Stimulated activated CD8-positive, alpha-beta memory T cell treated with anti-CD3 and anti-CD28 coated beads, Interleukin-12 subunit alpha, Interleukin-12 subunit beta, amount 100 ng/mL, for 24 hours (primary cell): ENCODE data around the gene SPEG.

ENCODE experiments used
- DNase-seq: peaks from one replicate; pipeline ENCODE4 v3.0.0-alpha.2; 2020; ENCODE audit errors: extremely low read depth

The SPEG gene

DNA sequence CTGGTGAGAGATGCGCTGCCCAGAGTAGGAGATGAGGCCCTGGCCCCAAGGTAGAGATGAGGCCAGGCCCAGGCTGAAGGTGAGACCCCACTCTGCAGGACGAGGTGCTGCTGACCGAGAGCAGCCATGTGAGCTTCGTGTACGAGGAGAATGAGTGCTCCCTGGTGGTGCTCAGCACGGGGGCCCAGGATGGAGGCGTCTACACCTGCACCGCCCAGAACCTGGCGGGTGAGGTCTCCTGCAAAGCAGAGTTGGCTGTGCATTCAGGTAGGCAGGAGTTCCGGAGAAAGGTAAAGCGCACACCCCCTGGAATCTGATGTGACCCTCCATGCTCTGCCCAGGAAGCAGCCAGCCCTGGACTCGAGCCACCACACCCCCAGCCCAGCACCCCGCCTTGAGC is 42.5 kb downstream of the SPEG start:
- no peak for DNase-seq

DNA sequence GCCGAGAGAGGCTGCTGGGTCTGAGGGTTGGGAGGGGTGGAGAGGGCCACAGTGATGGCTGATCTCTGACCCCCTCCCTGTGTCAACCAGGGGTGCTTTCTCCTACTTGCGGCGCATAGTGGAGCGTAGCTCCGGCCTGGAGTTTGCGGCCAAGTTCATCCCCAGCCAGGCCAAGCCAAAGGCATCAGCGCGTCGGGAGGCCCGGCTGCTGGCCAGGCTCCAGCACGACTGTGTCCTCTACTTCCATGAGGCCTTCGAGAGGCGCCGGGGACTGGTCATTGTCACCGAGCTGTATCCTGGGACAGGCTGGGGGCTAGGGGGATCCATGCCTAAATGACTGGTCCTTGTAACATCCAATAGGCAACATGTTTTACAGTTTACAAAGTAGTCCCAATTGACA is 43.2 kb downstream of the SPEG start:
- DNase-seq, result no peak

DNA sequence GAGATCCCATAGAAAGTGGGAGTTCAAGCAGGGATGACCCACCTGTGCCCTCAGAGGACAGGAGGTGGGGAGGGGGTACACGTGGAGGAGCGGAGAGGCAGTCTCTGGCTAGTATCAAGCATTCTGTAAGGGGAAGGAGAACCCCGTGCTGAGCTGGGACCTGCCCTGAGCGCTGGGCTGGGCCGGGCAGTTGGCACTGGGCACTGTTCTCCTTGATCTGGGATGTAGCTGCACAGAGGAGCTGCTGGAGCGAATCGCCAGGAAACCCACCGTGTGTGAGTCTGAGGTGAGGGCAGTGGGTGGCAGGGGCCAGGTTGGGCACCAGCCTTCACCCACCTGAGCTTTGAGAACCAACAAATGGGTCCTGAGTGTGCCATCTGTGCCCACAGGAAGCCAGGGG is 44.3 kb downstream of the SPEG start:
- DNase-seq, result no peak

DNA sequence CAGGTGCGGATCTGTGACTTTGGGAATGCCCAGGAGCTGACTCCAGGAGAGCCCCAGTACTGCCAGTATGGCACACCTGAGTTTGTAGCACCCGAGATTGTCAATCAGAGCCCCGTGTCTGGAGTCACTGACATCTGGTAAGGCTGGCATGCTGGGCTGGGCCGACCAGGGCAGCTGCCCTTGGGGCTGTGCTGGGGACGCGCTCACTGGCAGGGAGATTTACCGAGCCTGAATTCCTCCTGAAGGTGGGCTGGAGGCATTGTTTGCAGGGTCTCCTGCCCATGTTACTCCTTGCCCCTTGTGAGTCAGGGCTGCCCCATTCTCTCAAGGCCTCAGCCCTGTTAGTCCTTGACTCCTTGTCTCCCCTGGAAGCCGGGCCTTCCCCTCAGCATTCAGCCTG is 45.4 kb downstream of the SPEG start:
- DNase-seq, result no peak

DNA sequence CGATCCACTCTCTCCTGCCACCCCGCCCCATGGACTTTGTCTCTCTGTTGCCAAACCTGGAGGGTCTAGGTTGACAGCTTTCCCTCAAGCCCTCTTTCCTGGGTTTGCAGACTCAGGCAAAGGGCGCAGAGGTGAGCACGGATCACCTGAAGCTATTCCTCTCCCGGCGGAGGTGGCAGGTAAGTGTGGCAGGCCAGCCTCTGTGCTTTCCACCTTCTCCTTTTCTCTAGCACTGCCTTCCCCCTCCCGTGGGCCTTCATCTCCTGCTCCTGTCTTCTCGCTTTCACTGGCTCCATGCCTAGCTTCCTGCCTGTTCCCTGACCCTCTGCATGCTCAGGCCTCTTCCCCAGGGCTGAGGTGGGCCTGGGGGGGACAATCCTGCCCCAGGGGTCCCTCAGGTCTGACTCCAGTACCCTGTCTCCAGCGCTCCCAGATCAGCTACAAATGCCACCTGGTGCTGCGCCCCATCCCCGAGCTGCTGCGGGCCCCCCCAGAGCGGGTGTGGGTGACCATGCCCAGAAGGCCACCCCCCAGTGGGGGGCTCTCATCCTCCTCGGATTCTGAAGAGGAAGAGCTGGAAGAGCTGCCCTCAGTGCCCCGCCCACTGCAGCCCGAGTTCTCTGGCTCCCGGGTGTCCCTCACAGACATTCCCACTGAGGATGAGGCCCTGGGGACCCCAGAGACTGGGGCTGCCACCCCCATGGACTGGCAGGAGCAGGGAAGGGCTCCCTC is 48.2 kb downstream of the SPEG start:
- no peak for DNase-seq

DNA sequence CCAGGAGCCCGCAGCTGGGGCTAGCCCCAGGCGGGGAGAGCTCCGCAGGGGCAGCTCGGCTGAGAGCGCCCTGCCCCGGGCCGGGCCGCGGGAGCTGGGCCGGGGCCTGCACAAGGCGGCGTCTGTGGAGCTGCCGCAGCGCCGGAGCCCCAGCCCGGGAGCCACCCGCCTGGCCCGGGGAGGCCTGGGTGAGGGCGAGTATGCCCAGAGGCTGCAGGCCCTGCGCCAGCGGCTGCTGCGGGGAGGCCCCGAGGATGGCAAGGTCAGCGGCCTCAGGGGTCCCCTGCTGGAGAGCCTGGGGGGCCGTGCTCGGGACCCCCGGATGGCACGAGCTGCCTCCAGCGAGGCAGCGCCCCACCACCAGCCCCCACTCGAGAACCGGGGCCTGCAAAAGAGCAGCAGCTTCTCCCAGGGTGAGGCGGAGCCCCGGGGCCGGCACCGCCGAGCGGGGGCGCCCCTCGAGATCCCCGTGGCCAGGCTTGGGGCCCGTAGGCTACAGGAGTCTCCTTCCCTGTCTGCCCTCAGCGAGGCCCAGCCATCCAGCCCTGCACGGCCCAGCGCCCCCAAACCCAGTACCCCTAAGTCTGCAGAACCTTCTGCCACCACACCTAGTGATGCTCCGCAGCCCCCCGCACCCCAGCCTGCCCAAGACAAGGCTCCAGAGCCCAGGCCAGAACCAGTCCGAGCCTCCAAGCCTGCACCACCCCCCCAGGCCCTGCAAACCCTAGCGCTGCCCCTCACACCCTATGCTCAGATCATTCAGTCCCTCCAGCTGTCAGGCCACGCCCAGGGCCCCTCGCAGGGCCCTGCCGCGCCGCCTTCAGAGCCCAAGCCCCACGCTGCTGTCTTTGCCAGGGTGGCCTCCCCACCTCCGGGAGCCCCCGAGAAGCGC is 49.1 kb downstream of the SPEG start:
- DNase-seq, result no peak

DNA sequence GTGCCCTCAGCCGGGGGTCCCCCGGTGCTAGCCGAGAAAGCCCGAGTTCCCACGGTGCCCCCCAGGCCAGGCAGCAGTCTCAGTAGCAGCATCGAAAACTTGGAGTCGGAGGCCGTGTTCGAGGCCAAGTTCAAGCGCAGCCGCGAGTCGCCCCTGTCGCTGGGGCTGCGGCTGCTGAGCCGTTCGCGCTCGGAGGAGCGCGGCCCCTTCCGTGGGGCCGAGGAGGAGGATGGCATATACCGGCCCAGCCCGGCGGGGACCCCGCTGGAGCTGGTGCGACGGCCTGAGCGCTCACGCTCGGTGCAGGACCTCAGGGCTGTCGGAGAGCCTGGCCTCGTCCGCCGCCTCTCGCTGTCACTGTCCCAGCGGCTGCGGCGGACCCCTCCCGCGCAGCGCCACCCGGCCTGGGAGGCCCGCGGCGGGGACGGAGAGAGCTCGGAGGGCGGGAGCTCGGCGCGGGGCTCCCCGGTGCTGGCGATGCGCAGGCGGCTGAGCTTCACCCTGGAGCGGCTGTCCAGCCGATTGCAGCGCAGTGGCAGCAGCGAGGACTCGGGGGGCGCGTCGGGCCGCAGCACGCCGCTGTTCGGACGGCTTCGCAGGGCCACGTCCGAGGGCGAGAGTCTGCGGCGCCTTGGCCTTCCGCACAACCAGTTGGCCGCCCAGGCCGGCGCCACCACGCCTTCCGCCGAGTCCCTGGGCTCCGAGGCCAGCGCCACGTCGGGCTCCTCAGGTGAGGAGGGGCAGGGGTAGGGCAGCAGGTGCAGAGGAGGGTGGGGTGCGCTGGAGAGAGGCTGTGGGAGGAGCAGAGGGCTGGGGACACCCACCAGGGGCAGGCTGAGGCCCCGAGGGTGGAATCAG is 49.9 kb downstream of the SPEG start:
- no peak for DNase-seq

DNA sequence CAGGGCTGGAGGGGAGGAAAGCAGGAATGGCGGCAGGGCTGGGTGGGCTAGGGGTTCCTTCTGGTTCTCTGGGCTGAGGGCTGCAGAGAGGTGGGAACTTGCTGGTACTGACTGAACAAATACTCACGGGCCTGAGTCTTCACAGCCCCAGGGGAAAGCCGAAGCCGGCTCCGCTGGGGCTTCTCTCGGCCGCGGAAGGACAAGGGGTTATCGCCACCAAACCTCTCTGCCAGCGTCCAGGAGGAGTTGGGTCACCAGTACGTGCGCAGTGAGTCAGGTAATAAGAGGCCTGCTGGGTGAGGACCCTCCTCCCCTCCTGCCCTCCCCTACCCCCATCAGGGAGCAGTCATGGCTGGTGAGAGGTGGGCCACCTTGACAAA is 50.5 kb downstream of the SPEG start:
- no peak for DNase-seq

DNA sequence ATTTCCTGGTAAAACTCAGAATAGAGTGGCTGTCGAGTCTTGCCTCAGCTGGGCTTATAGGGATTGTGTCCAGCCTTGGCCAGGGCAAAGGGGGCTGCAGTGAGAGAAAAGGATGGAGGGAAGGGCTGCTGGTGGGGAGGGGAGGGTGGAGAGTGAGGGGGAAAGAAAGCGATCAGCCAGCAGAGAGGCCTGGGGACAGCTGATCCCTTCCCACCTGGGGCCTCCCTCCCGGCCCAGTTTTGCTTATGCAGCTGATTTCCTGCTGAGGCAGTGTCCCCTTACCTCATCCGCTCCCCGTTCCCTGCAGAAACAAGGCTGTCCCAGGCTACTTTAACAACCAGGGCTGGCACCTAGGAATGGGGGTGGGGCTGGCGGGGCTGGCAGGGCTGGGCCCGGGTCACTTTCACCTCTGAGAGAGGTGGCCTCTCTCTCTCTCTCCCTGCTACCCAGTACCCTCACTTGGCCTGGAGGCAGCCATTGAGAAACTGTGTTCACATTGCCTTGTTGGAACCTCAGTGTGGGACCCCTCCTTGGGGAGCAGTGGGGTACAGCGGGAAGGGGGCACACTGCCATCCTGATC is 51.8 kb downstream of the SPEG start:
- DNase-seq, result no peak

DNA sequence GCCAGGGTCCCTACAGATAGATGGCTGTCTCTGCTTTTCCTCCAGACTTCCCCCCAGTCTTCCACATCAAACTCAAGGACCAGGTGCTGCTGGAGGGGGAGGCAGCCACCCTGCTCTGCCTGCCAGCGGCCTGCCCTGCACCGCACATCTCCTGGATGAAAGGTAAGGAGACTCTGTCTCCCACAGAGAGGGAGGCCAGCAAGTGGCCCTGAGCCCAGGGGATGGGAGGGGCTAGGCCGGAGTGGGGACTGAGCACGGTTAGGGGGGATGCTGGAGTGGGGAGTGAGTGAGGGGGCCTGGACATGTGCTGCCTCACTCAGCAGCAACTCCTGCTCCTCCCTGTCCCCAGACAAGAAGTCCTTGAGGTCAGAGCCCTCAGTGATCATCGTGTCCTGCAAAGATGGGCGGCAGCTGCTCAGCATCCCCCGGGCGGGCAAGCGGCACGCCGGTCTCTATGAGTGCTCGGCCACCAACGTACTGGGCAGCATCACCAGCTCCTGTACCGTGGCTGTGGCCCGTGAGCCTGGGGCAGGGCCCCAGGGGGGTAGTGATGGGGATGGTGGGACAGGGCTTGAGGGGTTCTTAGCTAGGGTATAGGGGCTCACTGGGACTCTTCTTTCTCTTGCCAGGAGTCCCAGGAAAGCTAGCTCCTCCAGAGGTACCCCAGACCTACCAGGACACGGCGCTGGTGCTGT is 53.7 kb downstream of the SPEG start:
- no peak for DNase-seq

DNA sequence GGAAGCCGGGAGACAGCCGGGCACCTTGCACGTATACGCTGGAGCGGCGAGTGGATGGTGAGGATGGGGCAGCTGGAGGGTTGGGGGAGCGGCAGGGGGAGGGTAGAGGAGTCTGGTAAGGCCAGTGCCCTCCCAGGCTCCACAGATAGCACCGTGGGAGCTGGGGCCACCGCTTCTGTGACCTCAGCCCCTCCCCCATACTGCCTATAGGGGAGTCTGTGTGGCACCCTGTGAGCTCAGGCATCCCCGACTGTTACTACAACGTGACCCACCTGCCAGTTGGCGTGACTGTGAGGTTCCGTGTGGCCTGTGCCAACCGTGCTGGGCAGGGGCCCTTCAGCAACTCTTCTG is 54.2 kb downstream of the SPEG start:
- DNase-seq, result no peak

DNA sequence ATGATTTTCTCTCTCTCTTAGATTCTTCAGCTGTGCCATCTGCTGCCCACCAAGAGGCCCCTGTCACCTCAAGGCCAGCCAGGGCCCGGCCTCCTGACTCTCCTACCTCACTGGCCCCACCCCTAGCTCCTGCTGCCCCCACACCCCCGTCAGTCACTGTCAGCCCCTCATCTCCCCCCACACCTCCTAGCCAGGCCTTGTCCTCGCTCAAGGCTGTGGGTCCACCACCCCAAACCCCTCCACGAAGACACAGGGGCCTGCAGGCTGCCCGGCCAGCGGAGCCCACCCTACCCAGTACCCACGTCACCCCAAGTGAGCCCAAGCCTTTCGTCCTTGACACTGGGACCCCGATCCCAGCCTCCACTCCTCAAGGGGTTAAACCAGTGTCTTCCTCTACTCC is 54.7 kb downstream of the SPEG start:
- DNase-seq, result no peak

DNA sequence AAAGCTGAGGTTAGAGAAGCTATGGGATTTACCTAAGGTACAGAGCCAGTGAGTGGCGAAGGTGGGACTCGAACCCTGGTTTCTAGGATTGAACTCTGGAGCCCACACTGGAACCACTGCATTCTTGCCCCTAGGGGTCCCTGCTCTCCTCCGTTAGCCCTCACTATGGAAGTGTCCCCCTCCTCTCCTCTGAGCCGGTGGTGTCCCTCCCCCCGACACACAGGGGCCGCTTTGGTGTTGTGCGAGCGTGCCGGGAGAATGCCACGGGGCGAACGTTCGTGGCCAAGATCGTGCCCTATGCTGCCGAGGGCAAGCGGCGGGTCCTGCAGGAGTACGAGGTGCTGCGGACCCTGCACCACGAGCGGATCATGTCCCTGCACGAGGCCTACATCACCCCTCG is 55.5 kb downstream of the SPEG start:
- DNase-seq, result no peak

DNA sequence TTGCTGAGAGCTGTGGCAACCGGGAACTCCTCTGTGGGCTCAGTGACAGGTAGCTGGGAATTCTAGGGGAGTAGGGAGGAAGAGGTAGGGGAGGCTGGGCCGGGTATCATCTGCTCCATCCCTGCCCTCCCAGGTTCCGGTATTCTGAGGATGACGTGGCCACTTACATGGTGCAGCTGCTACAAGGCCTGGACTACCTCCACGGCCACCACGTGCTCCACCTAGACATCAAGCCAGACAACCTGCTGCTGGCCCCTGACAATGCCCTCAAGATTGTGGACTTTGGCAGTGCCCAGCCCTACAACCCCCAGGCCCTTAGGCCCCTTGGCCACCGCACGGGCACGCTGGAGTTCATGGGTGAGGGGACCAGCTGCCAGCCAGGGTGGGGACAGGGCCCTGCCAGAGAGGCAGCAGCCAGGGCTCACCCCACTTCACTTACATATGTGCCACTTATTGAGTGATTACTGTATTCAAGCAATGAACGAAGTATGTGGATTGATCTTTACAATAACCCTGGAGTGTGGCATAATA is 56.0 kb downstream of the SPEG start:
- DNase-seq, result no peak

DNA sequence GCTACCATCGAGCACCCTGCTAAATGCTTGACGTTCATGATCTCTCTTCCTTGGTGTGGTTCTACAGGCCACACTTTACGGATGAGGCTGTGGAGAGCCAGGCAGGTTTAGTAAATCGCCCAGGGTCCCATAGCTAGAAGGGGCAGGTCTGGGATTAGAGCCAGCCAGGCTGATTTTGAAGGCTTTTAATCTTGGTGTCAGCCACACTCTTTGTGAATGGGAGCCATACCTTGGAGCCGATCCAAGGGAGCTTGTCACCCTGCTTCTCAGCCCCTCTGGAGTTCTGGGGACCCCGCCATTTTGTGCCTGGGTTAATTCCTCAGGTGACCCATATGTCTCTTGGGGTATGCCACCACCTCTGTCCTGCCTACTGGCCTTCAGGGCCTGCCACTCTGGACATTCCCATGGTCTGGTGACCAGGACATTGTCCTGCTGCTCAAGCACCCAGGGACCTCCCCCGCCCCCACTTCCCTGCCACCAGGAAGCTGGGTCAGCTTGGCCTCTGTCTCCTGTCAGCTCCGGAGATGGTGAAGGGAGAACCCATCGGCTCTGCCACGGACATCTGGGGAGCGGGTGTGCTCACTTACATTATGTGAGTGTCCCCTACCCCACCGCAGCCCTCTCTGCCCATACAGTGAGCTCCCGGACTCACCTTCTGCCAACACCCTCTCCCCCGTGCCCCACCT is 56.8 kb downstream of the SPEG start:
- no peak for DNase-seq

DNA sequence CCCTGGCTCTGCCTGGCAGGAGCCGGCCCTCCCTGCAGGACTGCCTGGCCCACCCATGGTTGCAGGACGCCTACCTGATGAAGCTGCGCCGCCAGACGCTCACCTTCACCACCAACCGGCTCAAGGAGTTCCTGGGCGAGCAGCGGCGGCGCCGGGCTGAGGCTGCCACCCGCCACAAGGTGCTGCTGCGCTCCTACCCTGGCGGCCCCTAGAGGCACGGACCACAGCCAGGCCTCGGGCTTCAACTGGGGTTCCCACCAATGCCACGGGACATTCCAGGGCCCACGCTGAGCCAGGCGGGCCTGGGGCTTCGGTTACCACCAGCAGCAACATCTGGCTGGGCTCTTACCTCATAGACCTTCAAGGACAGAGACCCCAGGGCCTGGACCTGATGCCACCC is 57.9 kb downstream of the SPEG start:
- DNase-seq, result no peak

DNA sequence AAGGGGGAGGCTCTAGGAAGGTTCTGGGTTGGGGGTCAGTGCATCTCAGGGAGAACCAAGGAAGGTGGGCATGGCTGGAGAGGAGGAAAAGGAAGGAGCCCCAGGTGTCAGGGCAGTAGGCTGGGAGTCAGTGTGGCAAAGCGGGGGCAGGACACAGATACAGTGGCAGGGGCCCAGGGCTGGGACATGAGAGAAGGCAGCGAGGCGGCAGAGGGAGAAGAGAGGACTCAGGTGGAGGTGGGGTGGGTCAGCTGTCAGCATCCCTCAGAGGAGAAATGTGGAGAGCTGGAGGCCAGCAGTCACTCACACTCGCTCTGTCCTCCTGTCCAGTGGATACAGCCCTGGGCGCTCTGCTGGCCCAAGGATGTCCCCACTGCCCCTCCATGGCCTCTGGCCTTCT is 58.4 kb downstream of the SPEG start:
- DNase-seq, result no peak

DNA sequence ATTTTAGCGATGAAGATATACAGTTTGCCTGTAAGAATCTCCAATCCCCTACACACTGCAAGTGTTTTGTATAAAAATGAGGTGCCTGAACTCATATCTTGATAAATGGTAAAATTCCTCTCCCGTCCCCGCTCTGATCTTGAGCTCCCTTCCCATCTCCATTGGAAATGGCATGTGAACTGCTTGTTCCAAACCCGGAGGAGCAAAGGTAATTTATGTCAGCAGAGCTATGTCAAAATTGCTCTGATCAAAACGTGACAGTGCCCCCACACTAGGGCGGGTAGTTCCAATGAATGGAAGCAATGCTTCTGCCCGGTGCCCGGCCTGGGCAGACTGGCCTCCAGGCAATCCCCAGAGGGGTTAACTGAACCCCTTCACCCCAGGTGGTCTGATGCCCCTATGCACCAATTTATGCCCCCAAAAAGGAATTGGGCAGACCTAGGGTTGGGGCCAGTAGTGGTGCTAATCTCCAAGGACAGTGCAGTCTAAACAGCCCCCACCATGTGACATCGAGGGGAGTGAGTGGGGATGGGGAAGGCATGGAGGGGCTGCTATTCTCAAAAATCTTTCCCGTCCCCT is 60.4 kb downstream of the SPEG start:
- no peak for DNase-seq

DNA sequence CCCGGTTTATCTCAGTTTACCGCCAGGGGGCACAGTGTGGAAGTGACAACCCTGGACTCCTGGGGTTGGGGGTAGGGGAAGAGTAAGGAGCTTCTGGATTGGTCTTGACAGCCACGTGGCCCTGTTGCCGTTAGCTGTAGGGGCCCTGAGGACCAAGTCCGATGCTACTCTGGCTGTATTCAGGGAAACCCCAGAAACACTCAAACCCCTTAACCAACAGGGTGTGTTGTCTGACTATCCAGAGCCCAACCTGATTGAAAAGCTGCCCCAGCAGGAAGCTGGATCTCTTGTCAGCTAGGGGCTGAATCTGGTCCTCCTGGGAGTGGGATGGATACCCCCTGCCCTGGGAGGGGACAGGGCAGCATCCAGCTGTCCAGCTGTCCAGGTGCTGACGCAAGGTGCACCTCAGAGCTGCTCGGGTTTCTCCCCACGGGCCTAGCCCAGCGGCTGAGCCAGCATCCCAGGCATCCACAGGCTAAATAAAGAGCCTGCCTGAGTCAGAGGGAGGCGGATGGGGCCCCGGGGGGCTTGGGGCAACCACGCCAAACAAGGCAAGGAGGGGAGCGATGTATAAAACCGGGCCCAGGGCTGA is 61.0 kb downstream of the SPEG start:
- DNase-seq, result peak; percentile 20

DNA sequence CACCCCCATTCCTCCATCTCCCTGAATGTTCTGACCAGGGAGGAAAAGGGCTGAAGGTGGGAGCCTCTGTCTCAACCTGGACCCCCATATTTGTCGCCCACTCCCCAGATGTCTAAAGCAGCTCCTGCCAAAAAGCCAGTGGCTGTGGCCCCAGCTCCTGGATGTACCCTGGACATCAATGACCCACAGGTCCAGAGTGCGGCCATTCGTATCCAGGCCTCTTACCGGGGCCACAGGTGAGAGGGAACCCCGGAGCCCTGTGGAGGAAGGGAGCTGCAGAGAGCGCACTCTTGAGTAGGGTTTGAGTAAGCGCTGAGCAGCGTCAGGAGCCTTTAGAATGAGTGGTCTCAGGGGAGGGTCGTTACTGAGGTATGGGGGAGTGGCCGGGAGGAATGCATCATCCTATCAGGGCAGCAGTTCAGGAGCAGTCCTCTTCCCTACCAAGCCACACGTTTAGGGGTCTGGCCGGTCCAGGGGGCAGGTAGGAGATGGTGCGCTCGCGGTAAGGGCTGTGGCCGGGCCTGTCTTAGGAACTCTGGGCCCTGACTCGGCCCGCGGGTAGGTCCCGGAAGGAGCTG is 61.7 kb downstream of the SPEG start:
- no peak for DNase-seq
